Umbilical cord (tissue), 2 donors: ENCODE results near the gene TRIM67. TPM values are rescaled to one million over a fixed set of nuclear protein-coding genes. Genes with fewer than 3 reads are reported as not detected.
A peak's percentile ranks its signal among the peaks of the same experiment; 100 is the strongest.
"Not testable (repeated sequence)": the region's sequence is repeated elsewhere in the genome, so short reads cannot be mapped to it uniquely, and the experiment has no call there.

Experiments
- DNase-seq: peaks from one replicate; pipeline ENCODE4 v3.0.0-alpha.2; 2015; ENCODE audit warnings: low spot score
- total RNA-seq: library from RNA; depleted of rRNA; stranded (reverse); fragments of >200 nt; gene quantifications from one replicate; pipeline ENCODE4 v1.2.3, GENCODE V29; 2014; ENCODE audit warnings: low replicate concordance; ENCODE audit not compliant: insufficient read depth

TRIM67 gene
- total RNA-seq, result 1.2 TPM

- peak; percentile 18 for DNase-seq
These were observed at the start of gene TRIM67 for GRCh38 chr1:231161667-231162296. Gene TRIM67, plus strand, starts transcription at chr1:231162058. Its CDS starts 912 bp downstream, at chr1:231162970.

DNA sequence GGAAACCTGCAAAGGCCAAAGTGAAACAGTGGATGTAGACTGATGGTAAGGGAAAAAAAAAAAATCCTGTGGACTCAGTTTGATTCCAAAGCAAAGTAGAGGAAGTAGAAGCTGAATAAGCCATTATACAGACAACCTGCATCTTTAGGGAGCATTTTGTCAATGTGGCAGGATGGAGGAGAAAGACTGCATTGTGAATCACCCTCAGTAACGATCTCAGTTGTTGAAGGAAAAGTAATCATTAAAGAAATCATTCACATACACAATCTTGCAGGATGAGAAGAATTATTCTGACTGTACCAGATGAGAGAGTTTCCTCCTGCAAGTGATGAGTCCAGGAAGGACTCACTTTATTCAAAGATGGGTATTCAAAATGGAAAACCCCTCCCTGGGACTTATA, 45.1 kb upstream of the TRIM67 start:
- DNase-seq, result no peak

GRCh38 chr1:231118704-231119453, 43.0 kb upstream of the TRIM67 start:
- no peak for DNase-seq

DNA sequence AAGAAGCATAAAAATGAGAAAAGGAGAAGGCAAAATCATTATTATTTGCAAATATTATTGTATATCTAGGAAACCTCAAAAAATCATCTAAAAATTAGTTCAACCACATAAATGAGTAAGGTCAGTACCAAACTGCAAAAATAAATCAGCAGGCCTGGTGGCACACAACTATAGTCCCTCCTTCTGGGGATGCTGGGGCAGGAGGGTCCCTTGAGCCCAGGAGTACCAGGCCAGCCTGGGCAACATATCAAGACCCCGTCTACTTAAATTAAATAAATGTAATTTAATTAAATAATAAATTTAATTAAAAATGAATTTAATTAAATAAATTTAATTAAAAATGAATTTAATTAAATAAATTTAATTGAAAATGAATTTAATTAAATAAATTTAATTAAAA, 40.3 kb upstream of the TRIM67 start:
- DNase-seq, result no peak

GRCh38 chr1:231122143-231122542, 39.7 kb upstream of the TRIM67 start:
- DNase-seq, result no peak

DNA sequence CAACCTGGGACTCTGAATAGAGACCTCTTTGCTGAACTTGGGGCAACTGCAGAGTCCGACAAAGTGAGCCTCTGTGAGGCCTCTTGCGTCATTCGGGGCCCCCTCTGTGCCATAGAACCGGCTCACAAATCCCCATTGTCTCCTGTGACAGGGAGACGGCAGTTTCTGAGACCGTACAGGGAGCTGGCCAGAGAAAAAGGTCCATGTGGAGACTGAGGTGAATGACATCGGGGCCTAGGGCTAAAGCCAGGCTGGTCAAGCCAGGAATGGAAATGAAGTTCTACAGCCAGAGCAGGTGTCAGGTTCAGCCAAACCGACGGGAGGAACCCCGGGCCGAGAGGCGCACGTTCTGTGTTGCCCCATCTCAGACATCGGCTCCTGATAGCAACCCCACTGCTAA, 37.1 kb upstream of the TRIM67 start:
- no peak for DNase-seq

GRCh38 chr1:231125972-231126580, 35.8 kb upstream of the TRIM67 start:
- DNase-seq, result no peak

GRCh38 chr1:231127106-231127505, 34.8 kb upstream of the TRIM67 start:
- DNase-seq, result not testable (repeated sequence)

DNA sequence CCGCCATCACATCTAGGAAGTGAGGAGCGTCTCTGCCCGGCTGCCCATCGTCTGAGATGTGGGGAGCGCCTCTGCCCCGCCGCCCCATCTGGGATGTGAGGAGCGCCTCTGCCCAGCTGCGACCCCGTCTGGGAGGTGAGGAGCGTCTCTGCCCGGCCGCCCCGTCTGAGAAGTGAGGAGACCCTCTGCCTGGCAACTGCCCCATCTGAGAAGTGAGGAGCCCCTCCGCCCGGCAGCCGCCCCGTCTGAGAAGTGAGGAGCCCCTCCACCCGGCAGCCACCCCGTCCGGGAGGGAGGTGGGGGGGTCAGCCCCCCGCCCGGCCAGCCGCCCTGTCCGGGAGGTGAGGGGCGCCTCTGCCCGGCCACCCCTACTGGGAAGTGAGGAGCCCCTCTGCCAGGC, 33.4 kb upstream of the TRIM67 start:
- DNase-seq, result not testable (repeated sequence)

- peak; percentile 68 for DNase-seq
These were observed 31.3 kb upstream of the TRIM67 start for GRCh38 chr1:231130544-231130943.

DNA sequence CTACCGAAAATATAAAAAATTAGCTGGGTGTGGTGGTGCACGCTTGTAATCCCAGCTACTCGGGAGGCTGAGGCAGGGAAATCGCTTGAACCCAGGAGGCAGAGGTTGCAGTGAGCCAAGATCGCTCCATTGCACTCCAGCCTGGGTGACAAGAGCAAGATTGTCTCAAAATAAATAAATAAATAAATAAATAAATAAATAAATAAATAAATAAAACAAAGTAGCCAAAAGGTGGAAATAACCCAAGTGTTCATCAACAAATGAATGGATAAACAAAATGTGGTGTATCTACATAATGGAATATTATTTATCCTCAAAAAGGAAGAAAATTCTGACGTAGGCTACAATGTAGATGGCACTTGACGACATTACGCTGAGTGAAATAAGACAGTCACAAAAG, 29.3 kb upstream of the TRIM67 start:
- DNase-seq, result not testable (repeated sequence)

DNA sequence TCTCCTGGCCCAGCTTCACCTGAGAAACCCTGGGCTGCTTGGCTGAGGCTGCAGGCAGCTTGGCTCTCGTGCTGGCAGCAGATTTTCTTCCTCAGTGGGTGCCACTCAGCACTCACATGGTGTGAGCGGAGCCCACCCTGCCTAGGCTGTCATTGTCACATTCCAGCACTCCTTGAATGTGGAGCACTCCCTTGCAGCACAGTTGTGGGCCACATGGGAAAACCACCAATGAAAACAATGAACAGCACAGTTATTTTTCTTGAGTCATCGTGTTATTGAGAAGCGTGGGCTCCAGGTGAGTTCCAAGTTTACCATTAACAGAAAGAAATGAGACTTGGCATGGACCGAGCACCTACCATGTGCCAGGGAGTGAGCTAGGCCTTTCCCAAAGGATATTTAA, 27.2 kb upstream of the TRIM67 start:
- DNase-seq, result no peak

DNA sequence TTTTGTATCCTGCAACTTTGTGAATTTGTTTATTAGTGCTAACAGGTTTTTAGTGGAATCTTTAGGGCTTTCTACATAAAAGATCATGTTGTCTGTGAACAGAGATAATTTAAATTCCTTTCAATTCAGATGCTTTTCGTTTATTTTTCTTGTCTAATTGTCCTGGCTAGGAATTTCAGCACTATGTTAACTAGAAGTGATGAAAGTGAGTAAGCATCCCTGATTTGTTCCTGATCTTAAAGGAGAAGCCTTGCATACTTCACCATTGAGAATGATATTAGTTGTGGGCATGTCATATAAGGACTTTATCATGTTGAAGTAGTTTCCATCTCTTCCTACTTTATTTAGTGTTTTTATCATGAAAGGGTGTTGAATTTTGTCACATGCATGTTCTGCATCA, 23.6 kb upstream of the TRIM67 start:
- DNase-seq, result no peak

GRCh38 chr1:231139125-231139649, 22.7 kb upstream of the TRIM67 start:
- peak; percentile 27 for DNase-seq

- DNase-seq, result peak; percentile 88
These were observed 21.9 kb upstream of the TRIM67 start for GRCh38 chr1:231139659-231140654.

GRCh38 chr1:231144416-231145193, 17.3 kb upstream of the TRIM67 start:
- DNase-seq, result no peak

GRCh38 chr1:231147896-231148295, 14.0 kb upstream of the TRIM67 start:
- no peak for DNase-seq

DNA sequence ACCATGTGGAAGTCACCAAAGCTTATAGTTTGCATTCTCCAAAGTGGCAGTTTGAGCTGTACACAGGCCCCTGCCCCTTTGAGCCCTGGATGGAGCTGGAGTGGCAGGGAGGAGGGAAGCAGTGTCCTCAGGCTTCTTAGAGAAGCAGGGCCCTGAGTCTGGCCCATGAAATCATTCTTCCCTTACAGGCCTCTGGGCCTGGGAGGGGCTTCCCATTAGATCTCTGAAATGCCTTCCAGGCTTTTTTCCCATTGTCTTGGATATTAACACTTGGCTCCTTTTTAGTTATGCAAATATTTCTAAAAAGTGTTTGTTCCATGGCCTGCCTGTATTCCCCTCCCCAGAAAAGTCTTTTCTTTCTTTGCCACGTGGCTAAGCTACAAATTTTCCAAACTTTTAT, 10.0 kb upstream of the TRIM67 start:
- DNase-seq, result no peak

- no peak for DNase-seq
These were observed 8.1 kb upstream of the TRIM67 start for GRCh38 chr1:231153726-231154125.

DNA sequence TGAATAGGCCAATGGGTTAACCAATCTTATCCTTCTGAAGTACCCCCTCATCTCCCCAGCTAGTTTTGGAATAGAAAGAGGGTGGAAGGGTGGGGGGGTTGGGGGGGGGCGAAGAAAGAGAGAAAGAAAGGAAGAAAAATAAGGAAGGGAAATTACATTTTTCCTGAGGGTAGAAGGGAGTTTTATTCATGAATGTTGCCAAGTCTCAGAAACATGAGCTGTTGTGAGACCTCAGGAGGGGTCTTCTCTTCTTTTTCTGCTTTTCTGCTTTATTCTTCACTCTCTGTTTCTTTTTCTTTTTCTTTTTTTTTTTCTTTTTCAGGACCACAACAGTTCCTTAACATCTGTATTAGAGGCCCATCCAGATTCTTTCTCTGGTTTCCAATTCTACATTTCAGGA, 6.0 kb upstream of the TRIM67 start:
- DNase-seq, result no peak

GRCh38 chr1:231157311-231157710, 4.5 kb upstream of the TRIM67 start:
- peak; percentile 15 for DNase-seq
